Measurements from ENCODE around the gene ZNF219.

ZNF219 gene

DNA sequence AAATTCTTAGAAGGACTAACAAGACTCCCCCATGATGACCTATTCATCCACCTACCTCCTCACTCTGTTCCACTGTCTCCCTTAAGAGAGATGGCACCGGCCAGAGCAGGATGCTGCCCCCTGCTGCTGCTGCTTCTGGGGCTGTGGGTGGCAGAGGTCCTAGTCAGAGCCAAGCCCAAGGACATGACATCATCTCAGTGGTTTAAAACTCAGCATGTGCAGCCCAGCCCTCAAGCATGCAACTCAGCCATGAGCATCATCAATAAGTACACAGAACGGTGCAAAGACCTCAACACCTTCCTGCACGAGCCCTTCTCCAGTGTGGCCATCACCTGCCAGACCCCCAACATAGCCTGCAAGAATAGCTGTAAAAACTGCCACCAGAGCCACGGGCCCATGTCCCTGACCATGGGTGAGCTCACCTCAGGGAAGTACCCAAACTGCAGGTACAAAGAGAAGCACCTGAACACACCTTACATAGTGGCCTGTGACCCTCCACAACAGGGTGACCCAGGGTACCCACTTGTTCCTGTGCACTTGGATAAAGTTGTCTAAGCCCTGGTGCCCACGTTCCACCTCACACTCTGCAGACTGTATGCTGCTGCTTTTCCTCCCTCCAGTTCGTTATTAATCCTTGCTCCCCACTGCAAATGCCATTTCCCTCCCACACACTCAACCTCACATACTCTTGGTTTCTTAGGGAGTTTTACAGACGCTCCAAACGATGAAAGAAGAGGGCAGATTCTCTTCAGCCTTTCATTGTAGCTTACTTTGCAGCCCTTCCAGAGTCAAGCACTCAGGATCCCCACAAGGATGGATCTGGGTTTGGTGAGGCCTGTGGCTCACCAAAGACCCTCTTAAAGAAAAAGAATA is 40.4 kb downstream of the ZNF219 start, which contains the start of gene RNASE8:
Gene RNASE8 (plus strand): TSS at position 20 of the 873 bp plus-strand sequence. CDS start 71 bp downstream, at position 91.
- in situ Hi-C loops (cut with MboI; ENCODE audit: low sequenced_read_pairs, unreplicated experiment) = no loop called here
- TF ChIP-seq, protein P1, sequence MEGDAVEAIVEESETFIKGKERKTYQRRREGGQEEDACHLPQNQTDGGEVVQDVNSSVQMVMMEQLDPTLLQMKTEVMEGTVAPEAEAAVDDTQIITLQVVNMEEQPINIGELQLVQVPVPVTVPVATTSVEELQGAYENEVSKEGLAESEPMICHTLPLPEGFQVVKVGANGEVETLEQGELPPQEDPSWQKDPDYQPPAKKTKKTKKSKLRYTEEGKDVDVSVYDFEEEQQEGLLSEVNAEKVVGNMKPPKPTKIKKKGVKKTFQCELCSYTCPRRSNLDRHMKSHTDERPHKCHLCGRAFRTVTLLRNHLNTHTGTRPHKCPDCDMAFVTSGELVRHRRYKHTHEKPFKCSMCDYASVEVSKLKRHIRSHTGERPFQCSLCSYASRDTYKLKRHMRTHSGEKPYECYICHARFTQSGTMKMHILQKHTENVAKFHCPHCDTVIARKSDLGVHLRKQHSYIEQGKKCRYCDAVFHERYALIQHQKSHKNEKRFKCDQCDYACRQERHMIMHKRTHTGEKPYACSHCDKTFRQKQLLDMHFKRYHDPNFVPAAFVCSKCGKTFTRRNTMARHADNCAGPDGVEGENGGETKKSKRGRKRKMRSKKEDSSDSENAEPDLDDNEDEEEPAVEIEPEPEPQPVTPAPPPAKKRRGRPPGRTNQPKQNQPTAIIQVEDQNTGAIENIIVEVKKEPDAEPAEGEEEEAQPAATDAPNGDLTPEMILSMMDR (IDR thresholded peaks at IDR 0.05; ENCODE audit: borderline replicate concordance, control extremely low read depth, extremely low read depth, insufficient read depth, missing control alignments) = no peak
- DNase-seq (ENCODE audit: low spot score) = no peak

DNA sequence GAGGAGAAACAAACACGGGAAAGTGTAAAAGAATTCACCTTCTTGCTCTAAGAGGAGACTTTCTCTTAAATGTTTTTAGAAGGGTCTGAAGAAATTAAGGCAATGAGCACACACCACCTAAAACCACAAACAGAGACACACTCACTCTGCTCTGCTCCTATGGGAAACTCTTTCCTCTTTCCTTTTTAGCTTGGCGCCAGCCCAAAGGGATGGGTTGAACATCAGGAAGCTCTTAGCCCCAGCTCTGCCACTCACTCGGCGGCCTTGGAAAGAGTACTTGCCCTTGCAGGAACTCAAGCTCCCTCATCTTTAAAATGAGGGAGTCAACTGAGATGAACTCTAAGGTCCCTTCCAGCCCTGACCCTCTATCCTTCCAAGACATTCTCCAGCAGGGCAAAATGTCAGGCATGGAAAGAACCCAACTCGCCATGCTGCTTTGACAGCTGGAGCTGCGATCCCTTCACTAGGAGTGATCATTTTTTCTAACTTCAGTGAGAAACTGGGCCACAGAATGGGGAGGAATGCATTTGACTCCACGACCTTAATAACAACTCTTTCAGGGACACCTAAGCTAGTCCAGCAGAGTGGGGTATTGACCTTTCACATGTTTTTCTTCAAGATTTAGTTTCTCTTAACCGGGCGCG is 41.8 kb downstream of the ZNF219 start:
- DNase-seq (ENCODE audit: low spot score) = no peak
- in situ Hi-C loops (cut with MboI; ENCODE audit: low sequenced_read_pairs, unreplicated experiment) = no loop called here
- TF ChIP-seq, protein P1 (IDR thresholded peaks at IDR 0.05; ENCODE audit: borderline replicate concordance, control extremely low read depth, extremely low read depth, insufficient read depth, missing control alignments) = no peak

DNA sequence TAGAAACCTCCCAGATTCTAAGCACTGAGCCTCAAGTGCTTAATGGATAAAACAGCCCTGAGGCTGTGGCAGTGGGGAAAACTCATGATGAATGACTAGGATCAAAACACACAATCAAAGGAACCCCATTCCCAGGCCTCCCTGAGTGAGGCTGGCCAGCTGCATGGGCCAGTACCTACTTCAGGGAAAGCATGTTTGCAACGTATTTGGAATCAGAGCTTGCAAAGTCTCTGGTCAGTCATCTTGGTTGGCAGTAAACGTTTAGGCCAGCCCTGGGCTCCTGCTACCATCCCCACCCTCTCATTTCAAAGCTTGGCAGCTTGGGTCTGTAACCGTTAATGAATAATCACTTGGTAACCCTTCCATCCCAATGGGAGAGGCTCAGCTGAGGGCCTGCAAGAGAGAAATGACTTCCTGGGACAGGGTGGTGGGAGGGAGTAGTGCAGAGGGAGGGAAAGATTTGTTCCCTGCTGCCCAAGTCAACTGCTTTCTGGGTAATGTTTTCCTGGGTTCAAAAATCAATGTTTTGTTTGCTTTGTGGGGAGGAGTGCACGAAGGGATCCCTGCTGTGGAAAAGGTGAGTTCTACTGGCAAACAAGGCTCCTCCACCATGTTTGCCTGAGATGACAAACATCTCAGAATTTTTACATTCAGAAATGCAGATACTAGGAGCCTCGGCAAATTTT is 42.9 kb downstream of the ZNF219 start:
- TF ChIP-seq, protein P1 (IDR thresholded peaks at IDR 0.05; ENCODE audit: borderline replicate concordance, control extremely low read depth, extremely low read depth, insufficient read depth, missing control alignments) = no peak
- no peak for DNase-seq (ENCODE audit: low spot score)
- in situ Hi-C loops (cut with MboI; ENCODE audit: low sequenced_read_pairs, unreplicated experiment) = no loop called here

DNA sequence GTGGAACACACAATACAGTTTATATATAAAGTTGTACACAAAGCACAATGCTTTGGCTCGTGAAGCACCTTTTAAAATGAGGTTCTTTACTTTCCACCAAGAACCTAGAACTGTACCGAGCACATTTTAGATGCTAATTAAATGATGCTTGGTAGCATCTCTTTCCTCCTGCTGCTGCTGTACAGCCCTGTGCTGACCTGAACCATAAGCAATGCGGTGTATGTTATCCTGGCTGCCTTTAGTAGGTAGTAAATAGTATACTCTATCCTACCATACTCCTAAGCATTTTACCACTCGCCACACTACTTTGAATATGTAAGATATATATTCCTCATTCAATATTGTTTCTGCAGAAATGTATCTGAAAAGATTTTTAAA is 43.7 kb downstream of the ZNF219 start:
- TF ChIP-seq, protein P1 (IDR thresholded peaks at IDR 0.05; ENCODE audit: borderline replicate concordance, control extremely low read depth, extremely low read depth, insufficient read depth, missing control alignments) = no peak
- in situ Hi-C loops (cut with MboI; ENCODE audit: low sequenced_read_pairs, unreplicated experiment) = no loop called here
- no peak for DNase-seq (ENCODE audit: low spot score)

DNA sequence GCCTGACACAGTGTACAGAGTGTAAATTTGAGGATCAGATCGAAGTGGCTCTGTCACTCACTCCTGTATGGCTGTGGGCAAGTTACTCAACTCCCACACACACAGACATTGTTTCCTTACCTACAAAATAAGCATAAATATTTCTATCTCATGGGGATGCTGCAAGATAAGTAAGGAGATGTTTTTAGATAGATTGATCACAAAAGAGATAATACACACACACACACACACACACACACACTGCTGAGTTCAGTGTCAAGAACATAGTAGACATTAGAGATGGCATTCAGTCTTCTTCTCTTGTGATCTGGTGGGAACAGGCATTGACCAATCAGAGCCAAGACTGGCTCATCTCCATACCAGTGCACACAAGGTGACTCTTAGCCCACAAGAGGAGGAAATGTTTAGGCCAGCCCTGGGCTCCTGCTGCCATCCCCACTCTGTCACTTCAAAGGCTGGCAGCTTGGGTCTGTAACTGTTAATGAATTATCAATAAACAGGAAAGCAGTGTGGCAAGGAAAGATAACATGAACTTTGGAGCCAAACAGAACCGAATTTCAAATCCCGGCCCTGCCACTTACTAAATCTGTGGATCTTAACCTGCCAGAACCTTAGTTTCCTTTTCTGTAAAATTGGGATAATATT is 44.2 kb downstream of the ZNF219 start:
- in situ Hi-C loops (cut with MboI; ENCODE audit: low sequenced_read_pairs, unreplicated experiment) = no loop called here
- no peak for DNase-seq (ENCODE audit: low spot score)
- TF ChIP-seq, protein P1 (IDR thresholded peaks at IDR 0.05; ENCODE audit: borderline replicate concordance, control extremely low read depth, extremely low read depth, insufficient read depth, missing control alignments) = no peak

Data from GM13976 (cell line).